Osteocyte (in vitro differentiated cells): Measurements from ENCODE around the gene FOXS1. TPM values are rescaled to one million over a fixed set of nuclear protein-coding genes. Genes with fewer than 3 reads are reported as not detected.
A peak's percentile ranks its signal among the peaks of the same experiment; 100 is the strongest.
"Not testable (repeated sequence)": the region's sequence is repeated elsewhere in the genome, so short reads cannot be mapped to it uniquely, and the experiment has no call there.

ENCODE experiments used
- DNase-seq: peaks from one replicate; pipeline ENCODE4 v3.0.0; 2021; ENCODE audit warnings: mixed read lengths; ENCODE audit not compliant: unreplicated experiment; ENCODE audit errors: extremely low spot score
- H3K27ac Mint-ChIP-seq: one replicate; pipeline ENCODE4 v1.8.0; 2021; ENCODE audit warnings: mild to moderate bottlenecking, mixed read lengths; ENCODE audit not compliant: unreplicated experiment
- H3K27me3 Mint-ChIP-seq: one replicate; pipeline ENCODE4 v1.8.0; 2021; ENCODE audit warnings: mixed read lengths; ENCODE audit not compliant: unreplicated experiment
- H3K36me3 Mint-ChIP-seq: one replicate; pipeline ENCODE4 v1.8.0; 2021; ENCODE audit warnings: mixed read lengths; ENCODE audit not compliant: unreplicated experiment
- H3K4me1 Mint-ChIP-seq: one replicate; pipeline ENCODE4 v1.8.0; 2021; ENCODE audit warnings: mixed read lengths; ENCODE audit not compliant: unreplicated experiment
- H3K4me3 Mint-ChIP-seq: one replicate; pipeline ENCODE4 v1.8.0; 2021; ENCODE audit warnings: mild to moderate bottlenecking, moderate library complexity, mixed read lengths; ENCODE audit not compliant: unreplicated experiment
- H3K9me3 Mint-ChIP-seq: one replicate; pipeline ENCODE4 v1.8.0; 2021; ENCODE audit warnings: mixed read lengths; ENCODE audit not compliant: unreplicated experiment
- total RNA-seq: library from RNA; stranded (reverse); gene quantifications from 2 replicates; pipeline ENCODE4 v1.2.1, GENCODE V29; 2021
- TF ChIP-seq, protein P1 (sequence below): fragments of 200-600 bp; sonication (generic); IDR thresholded peaks from 2 replicates; pipeline ENCODE4 v1.5.0; 2021; ENCODE audit warnings: antibody characterized with exemption, mild to moderate bottlenecking, moderate library complexity

Gene FOXS1
- total RNA-seq, 1 donor from 2014 or later = 11.8 TPM

DNA sequence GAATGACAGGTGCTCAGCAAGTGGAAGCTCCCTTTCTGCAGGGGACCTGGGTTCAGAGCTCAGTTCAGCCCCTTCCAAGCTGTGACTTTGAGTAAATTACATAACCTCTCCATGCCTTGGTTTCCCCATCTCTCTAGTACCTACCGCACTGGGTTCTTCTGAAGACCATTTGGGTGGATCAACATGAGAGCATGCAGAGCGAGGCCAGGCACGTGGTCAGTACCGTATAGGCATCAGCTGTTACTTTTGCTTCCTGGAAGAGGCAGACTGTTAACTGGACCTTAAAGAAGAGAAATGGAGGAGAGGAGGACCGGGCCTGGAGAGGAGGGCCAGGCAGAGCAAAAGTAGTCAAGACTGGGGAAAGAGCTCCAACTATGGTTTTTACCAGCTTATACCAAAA is 27.9 kb downstream of the FOXS1 start:
- Mint-ChIP-seq H3K4me3 (no peak overlapping the region), H3K36me3 (no peaks in the 10 kb centered on the region), H3K27me3 (no peaks in the 10 kb centered on the region), H3K9me3 (no peaks in the 10 kb centered on the region), H3K27ac (no peak overlapping the region), H3K4me1 (peaks cover 31% of the 10 kb centered on the region)
- no peak for DNase-seq
- TF ChIP-seq, protein P1, sequence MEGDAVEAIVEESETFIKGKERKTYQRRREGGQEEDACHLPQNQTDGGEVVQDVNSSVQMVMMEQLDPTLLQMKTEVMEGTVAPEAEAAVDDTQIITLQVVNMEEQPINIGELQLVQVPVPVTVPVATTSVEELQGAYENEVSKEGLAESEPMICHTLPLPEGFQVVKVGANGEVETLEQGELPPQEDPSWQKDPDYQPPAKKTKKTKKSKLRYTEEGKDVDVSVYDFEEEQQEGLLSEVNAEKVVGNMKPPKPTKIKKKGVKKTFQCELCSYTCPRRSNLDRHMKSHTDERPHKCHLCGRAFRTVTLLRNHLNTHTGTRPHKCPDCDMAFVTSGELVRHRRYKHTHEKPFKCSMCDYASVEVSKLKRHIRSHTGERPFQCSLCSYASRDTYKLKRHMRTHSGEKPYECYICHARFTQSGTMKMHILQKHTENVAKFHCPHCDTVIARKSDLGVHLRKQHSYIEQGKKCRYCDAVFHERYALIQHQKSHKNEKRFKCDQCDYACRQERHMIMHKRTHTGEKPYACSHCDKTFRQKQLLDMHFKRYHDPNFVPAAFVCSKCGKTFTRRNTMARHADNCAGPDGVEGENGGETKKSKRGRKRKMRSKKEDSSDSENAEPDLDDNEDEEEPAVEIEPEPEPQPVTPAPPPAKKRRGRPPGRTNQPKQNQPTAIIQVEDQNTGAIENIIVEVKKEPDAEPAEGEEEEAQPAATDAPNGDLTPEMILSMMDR = no peak

DNA sequence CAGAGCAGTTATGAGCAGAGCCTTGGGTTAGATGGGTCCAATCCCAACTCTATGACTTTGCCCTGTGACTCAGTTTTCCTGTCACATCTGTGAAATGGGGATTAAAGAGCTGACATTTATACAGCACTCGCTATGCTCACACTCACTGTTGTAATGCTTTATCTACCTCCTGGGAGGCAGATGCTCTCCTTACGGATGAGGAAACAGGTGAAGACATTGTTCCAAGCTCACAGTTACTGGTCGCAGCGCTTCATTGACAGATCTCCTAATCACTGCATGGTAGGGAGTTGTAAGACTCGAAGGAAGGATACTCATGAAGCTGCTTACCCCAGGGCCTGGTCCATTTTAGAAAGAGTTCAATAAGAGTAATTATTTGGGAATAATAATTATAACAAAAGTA is 29.2 kb downstream of the FOXS1 start:
- Mint-ChIP-seq H3K27ac (no peak overlapping the region), H3K36me3 (no peaks in the 10 kb centered on the region), H3K4me3 (no peak overlapping the region), H3K4me1 (peaks cover 37% of the 10 kb centered on the region), H3K27me3 (no peaks in the 10 kb centered on the region), H3K9me3 (no peaks in the 10 kb centered on the region)
- TF ChIP-seq, protein P1 = no peak
- no peak for DNase-seq

GRCh38 chr20:31815408-31816188 is 29.8 kb downstream of the FOXS1 start:
- no peaks in the 10 kb centered on the region for H3K36me3 Mint-ChIP-seq
- H3K9me3 Mint-ChIP-seq = no peaks in the 10 kb centered on the region
- peak overlapping the region; percentile 29 for H3K27ac Mint-ChIP-seq
- H3K4me3 Mint-ChIP-seq = no peak overlapping the region
- DNase-seq = no peak
- TF ChIP-seq, protein P1 = no peak
- H3K27me3 Mint-ChIP-seq = no peaks in the 10 kb centered on the region
- peaks cover 42% of the 10 kb centered on the region for H3K4me1 Mint-ChIP-seq

GRCh38 chr20:31814142-31814541 is 31.3 kb downstream of the FOXS1 start:
- H3K4me1 Mint-ChIP-seq = peaks cover 56% of the 10 kb centered on the region
- not testable (repeated sequence) for H3K27ac Mint-ChIP-seq, DNase-seq, H3K27me3 Mint-ChIP-seq, H3K9me3 Mint-ChIP-seq, H3K4me3 Mint-ChIP-seq, H3K36me3 Mint-ChIP-seq

DNA sequence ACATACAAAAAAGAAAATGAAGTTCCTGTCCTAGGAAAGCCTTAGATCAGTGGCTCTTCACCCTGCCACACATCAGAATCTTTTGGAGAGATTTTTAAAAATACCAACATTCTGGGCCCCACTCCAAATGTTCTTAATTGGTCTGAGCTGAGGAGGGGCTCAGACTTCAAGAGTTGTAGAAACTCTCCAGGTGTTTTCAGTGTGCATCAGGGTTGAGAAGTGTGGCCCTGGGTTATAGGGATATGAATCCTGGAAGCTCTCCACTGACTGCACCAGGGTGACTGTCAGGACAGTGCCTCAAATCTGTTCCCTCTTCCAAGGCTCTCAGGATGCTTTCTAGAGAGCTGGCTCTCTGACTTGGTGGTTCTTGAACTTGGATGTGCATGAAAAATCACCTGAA is 31.8 kb downstream of the FOXS1 start:
- Mint-ChIP-seq H3K9me3 (no peaks in the 10 kb centered on the region), H3K36me3 (no peaks in the 10 kb centered on the region), H3K4me1 (peaks cover 60% of the 10 kb centered on the region), H3K27me3 (no peaks in the 10 kb centered on the region), H3K4me3 (no peak overlapping the region), H3K27ac (no peak overlapping the region)
- TF ChIP-seq, protein P1 = no peak
- DNase-seq = no peak
